GM18861 (cell line): ENCODE results near the gene MAP3K5.

ENCODE experiments used
- ATAC-seq: cut with Tn5 transposase; IDR thresholded peaks from one replicate; pipeline ENCODE4 v1.9.1; 2021; ENCODE audit not compliant: unreplicated experiment

MAP3K5 gene

DNA sequence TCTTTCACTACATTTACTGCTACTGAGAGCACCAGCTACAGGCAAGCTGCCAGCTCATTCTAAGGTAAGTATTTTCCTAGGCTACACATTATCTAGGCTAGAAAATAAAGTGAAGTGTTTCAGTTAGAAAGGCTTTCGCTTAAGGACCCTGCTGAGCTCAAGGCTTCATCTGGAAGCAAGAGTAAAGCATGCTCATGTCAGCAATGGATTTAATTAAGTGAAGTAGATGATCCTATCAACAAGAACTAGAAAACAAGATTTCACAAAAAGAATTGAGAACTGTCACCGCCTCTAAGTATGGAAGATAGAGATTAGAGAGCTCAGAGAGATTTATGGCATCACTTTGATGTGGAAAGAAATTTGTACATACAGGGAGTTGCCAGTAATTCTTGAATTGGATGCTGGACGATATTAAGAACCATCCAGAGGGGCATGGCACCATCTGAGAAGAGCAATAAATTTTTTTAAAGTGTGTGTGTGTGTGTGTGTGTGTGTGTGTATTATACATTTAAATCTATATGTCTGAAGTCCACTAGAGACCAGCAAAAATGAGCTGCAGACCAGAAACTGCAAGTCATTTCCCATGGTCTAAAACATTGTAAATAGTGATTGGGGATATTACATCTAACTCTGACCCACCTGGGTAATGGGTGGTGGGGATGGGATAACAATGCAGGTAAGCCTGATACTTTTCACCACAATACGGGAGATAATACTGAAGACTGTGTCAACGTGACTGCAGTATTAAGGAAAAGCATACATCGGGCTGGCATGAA lies 136.8 kb downstream of the MAP3K5 start:
- ATAC-seq = no peak

DNA sequence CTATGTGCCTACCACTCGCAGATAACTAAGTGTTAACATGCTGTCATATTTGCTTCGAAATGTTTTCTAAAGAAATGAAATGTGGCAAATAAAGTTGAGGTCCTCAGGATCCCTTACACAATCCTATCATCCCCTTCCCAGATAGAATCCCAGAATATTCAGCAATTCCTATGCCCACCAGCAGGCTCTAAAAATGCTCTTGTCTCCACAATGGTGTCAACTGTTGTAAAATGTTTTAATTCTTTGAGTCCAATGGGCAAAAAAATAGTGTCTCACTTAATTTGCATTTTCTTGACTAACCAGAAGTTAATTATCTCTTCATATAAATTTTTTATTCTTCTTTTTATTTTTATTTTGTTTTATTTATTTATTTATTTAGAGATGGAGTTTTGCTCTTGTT lies 138.2 kb downstream of the MAP3K5 start:
- no peak for ATAC-seq

DNA sequence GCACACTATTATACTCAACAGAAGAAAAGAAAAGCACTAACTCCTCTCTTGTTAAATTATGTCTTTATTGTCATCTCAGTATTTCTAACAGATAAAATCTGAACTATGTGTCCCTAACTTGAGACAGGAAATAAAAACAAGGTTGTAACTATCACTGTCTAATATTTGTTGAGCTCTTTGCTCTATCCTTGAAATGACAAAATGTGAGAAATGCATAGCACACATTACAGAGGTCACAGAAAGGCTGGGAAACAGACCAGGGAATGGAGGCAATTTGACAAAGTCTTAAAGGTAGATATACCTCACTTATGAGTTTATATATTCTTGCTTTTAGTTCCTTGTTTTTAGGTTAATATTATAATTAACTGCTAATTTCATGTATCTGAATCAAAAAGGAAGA lies 139.6 kb downstream of the MAP3K5 start:
- no peak for ATAC-seq

DNA sequence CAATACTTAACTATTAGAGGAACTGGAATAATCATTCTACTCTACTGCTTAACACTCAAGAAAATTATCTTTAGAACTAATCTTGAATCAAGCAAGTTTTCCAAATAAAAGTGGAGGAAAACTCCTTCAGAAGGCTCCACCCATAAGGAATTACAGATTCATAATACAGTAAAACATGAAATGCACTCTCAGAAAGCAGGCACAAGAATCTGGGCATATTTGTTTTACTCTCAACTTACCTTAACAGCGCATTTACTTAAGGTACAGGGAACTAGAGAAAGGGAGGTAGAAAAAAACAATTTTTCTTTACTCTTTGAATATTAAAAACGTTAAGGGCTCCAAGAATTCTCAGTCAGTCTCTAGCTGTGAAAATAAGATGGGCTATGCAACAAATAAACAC lies 140.3 kb downstream of the MAP3K5 start:
- ATAC-seq = no peak

DNA sequence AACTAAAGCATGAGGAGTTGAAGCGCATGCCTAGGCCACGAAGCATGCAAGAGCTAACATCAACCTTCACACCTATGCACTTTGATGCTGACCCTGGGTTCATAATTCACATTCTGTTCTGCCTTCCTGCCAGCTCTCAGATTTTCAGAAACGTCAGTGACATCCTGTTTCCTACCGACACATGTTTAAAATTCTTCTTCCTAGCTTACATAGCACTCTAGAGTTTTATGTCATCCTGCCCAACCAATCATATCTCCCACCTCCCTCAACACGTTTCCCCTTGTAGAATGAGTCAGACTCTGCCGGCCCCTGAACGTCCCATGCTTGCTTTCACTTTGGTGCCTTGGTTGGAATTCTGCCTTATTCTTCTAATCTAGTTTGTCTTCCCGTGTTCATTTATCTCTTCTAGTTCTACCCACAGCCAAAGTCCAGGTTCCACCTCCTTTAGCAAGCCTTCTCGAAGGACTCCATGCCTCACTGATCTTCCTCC lies 144.9 kb downstream of the MAP3K5 start:
- peak; percentile 73 for ATAC-seq

DNA sequence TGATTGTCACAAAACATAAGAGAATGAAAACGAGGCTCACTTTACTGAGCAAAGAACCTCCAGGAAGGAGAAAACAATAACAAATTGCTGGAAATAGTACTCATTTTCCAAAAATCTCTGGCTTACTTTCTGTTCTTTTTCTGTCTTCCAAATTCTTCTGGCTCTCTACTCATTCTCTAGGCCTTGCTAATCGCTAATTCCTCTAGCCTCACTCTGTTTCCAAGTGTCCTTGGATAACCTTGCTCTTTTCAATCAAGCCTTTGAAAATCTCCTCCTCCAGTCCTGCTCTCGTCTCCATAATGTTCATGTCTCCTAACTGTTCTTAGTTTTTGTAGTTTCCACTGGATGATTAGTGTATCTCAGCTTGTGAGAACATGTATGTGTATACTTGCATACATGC lies 145.9 kb downstream of the MAP3K5 start:
- ATAC-seq = no peak

DNA sequence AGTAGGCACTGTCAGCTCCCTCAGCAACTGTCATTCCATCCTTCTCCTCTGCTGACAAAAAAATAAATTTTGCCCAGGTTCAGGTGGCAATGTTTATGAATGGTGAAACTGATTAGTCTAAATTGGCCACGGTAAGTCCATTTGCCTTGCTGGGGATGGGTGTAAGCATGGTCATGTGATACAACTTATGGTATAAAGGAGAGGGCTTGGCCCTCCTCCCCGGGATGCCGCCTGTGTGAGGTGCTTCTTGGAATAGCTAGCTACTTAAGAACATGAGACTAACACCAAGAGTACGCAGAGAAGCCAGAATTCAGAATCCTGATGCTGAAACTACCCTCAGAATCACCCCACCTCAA lies 147.7 kb downstream of the MAP3K5 start:
- ATAC-seq = no peak

DNA sequence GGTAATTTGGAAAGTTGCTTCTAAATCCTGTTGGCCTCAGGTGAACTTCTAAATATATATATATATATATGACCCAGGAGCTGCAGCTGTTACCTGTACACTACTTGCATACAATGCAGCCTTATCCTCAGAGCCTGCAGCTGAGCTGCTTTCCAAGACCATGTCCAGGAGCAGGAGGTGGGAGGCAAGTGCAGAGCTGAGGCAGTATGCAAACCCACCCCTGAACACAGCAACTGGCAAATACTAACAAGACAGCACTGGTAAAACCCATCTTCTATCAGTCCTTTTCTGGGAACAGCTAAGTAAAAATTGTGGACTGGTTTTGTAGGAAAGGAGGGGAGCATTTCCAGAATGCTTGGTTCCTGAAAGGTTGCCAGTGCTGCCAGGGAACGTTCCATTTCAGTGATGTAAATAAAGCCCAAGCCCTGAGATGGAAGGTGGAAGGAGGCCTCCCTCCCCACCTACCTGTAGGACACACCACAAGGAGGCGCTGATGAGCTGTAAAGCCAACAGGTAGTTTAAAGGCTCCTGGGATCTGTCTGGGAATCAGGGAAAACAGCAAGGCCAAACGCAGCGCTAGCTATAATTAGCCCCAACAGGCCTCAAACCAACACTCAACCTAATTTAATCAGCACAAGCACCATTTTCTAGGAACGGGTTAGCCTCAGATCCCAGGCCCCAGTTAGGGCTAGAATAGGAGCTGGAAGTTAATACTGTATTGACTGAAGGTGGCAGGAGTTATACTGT lies 148.3 kb downstream of the MAP3K5 start:
- ATAC-seq = no peak

DNA sequence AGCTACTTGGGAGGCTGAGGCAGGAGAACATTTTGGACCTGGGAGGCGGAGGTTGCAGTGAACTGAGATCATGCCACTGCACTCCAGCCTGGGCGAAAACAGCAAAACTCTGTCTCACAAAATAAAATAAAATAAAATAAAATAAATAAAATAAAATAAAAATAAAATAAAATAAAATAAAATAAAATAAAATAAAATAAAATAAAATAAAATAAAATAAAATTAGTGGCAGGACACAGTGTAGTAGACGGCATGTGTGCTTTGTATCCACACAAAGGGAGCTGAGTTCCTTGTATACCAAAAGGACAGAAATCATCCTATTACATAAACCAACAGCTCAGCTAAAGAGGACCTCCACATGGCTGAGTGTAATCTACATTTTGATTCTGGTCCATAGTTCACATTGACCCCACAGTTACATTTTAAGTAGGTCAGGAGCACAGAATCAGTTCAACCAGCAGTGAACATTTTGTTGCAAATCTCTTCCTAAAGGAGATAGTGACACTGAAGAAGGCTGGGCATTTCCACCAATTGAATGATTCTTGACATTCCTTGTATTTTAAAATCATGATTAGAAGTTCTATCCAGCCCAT lies 150.3 kb downstream of the MAP3K5 start:
- no peak for ATAC-seq

DNA sequence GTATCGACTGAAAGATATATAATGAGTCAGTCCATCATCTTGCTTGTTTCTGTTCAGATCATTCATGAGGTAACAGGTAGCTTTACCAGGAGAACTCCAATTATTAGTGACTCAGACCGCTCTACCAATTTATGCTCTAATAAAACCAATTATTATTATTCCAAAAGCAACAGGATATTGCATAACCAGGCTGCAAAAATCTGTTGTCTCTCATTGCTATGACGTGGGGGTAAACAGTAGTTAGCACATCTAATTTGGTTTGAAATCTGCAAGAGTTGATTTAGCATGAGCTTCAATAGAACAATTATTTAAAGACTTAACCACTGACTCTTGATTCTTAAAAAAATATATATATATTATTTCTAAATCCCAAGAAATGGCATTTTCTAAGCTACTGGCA lies 151.1 kb downstream of the MAP3K5 start:
- ATAC-seq = no peak

DNA sequence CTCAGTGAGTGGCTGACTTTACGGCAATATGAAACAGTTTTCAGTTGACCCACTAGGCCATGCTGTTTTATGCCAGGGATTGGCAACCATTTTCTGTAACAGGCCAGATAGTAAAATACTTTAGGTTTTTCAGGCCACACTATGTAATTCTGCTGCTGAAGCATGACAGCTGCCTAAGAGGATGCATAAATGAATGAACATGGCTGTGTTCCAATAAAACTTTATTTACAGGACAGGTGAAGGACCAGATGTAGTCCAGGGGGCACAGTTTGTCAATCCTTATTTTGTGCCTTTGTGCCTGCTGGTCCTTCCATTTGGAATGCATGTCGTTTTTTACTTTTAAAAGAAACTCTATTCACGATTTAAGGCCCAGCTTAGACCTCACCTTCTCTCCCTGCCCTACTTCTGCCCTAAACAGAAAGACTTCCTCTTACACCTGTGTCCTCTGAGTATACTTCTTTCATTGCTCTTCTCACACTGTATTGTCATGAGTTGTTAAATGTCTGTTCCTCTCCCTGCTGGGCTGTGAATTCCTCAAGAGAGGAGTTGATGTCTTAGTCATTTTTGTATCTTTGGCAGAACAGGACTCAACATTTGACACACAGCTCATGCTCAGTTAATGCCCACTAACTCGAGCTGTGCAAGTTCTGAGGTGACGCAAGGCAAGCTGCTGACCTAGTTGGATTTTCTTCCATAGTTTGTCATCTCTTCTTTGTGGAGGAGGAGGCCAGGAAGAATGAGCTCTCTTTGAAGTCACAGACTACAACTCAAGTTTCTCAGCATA lies 152.0 kb downstream of the MAP3K5 start:
- ATAC-seq = no peak

DNA sequence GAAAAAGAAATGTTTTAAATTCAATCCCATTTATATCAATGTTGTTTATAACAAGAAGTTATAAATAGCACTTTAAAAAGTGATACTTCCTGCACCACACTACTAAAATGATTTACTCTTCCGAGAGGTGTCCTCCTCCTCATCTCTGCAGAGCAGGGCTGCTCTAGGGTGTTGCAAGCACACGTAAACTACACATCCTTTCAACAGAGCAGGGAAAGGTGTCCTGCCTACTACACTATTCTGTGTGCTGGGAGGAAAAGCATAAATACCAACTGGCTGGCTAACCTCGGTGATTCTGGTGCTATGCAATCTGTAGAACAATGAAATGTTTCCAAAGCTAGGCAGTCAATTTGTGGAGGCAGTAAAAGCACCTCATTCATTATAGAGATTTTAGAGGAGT lies 152.6 kb downstream of the MAP3K5 start:
- ATAC-seq = no peak

DNA sequence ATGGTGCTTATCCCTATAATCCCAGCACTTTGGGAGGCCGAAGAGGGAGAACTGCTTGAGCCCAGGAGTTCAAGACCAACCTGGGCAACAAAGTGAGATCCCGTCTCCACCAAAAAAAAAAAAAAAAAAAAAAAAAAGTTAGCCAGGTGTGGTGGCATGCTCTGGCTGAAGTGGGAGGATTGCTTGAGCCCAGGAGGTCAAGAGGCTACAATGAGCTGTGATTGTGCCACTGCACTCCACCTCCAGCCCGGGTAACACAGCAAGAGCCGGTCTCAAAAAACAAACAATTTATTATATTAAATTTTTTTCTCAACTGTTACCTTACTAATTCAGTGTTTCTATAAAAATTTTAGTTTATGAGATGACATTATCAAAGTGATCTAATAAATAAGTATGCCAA lies 156.7 kb downstream of the MAP3K5 start:
- no peak for ATAC-seq

DNA sequence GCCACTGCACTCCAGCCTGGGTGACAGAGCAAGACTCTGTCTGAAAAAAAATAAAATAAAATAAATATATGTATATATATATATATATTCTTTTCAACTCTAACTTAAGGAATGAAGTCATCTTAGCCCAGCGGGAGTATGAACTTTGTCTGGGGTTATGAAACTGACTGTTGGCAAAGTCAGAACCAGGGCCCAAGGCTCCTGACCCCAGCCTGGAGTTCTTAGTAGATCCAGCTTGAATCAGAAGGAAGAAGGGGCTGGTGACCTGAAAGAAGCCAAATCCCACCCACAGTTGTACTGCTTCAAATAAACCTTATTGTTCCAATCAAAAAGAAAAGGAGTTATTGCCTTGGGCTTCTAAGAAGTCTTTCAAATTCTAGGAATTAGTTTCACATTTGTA lies 158.9 kb downstream of the MAP3K5 start:
- no peak for ATAC-seq

DNA sequence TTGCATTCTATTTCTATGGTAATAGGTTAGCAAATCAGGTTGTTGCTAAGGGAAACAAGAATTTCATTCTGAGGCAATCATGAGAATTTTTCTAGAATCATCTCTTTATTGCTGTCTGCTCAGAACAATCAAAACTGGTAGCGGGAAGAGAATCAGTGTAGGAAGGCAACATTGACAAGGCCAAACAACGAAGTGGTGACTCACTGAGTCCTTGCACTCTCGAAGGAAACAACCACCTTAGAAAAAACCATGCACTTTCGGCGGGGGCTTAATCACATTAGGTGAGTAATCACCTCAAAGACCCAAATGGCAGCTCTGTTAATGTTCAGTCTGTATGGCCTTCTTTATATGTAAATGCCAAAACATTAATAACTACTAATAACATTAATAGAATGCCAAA lies 163.3 kb downstream of the MAP3K5 start:
- no peak for ATAC-seq

DNA sequence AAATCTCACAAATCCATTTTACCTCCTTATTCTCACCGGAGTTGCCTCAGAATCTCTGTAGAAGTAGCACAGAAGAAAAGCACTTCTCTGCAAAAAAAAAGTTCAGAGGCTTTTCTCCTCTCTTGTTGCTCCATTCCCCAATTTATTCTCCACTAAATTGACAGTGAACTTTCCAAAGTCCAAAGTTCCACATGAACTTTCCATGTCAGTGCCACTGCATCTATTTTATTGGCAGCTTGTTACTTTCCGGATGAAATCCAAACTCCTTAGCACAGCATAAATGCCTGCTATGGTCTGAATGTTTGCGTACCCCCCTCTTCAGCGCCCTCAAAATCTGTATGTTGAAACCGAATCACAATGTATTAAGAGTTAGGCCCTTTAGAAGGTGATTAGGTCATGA lies 165.1 kb downstream of the MAP3K5 start:
- no peak for ATAC-seq

DNA sequence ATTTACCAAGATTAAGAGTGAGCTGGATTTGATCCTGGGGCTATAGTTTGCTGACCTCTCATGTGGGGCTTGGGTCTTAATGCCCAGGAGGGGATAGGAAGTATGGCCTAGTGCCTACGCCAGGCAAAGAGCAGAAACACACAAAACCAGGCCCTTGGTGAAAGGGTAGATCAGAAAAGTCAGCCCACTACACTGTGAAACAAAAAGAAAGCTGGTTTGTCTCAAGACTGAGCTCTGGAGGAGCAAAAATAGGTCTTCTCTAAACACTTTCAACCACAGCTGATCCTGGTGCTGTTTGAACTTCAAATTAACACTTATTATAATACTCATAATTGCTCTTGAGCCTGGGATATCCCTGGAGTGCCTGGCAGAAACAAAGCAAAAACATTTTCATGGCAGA lies 167.0 kb downstream of the MAP3K5 start:
- ATAC-seq = no peak

DNA sequence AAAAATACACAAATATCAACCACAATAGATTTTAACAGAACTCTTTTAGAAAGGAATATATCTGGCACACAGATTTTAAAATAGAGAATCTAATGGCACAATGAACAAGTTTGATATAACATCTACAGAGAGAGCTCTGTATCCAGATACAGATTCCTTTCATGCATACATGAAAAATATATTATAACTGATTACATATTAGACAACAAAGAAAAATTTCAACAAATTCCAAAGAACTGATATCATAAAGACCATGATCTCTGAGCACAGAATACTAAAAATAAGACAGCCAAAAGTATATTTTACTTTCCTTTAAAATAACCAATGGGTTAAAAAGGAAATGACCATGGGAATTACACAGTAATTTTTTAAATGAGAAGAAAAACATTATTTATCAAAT lies 167.9 kb downstream of the MAP3K5 start:
- ATAC-seq = no peak

DNA sequence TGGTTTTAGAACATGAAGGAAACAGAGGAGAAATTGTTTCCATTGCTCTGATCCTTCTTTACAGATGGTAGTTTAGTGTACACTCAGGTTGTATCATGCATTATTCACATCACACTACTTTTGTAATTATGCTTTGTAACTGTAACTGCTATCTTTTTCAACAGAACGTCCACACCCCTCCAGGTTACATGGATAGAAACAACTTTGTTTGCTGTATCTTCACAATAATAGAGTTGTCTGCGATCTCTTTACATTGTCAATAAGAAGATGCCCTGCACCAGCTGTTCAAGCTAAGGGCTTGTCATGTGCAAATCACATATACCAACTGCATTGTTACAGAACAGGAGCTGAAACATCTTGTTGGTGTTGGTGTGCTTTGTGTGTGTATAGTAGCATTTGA lies 174.2 kb downstream of the MAP3K5 start:
- no peak for ATAC-seq

DNA sequence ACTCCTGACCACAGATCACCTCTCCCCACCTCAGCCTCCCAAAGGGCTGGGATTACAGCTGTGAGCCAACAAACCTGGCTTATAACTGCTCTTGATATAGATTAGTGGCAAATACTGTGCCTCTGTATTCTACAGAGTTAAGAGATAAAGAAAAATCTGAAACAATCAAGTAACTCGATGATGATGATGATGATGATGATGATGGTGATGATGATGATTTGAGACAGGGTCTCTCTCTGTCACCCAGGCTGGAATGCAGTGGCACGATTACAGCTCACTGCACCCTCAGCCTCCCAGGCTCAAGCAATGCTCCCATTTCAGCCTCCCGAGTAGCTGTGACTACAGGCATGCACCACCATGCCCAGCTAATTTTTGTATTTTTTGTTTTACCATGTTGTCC lies 175.8 kb downstream of the MAP3K5 start:
- ATAC-seq = no peak

DNA sequence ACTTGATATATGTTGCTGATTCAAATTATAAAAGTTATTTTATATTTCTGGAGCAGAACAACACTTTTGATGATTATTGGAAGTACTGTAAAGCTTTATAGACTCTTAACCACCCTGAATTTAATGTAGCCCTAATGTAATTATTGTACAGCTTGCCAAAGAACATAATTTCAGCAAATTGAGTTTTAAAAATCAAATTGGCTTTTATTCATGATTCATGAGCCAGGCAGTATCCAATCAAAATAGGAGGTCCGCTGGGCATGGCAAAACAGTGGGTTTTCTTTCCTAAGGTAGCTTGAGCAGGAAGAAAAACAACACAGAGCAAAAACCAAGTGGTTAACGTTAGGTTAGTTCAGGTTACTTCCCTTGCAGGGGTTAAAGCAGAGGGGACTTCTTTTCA lies 177.3 kb downstream of the MAP3K5 start:
- no peak for ATAC-seq
